Hematopoietic multipotent progenitor cell treated with erythropoietin and hydrocortisone succinate and interleukin-3 and kit ligand, for 6 days (in vitro differentiated cells): ENCODE results near the gene CAMK2D.

Source experiments
- DNase-seq: peaks from one replicate; pipeline ENCODE4 v3.0.0-alpha.2; 2015

The CAMK2D gene

GRCh38 chr4:113411496-113411938 is 350.0 kb downstream of the CAMK2D start:
- DNase-seq: no peak

DNA sequence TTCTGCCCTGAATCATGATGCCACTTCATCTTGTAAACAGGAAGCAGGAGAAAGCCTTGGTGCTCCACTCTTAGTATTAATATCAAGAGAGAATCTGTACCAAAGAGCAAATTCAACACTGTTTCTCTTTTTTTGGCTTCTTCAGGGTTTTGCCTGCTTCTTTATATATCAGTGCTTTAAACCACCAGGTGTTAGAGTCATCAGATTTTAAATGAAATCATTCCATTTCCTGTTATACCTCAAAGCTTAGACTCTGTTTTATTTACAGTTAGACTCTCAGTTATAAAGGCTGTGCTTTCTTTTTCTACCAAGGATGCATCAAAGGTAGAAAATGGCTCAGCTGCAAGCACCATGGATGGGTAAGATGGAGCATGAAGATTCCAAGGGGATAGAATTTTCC is 350.9 kb downstream of the CAMK2D start:
- DNase-seq: no peak

- DNase-seq: no peak
Observed at GRCh38 chr4:113409181-113409580, 352.4 kb downstream of the CAMK2D start.

GRCh38 chr4:113407409-113407808 is 354.1 kb downstream of the CAMK2D start:
- DNase-seq: no peak

GRCh38 chr4:113406723-113407016 is 354.9 kb downstream of the CAMK2D start:
- DNase-seq: no peak

- DNase-seq: no peak
Observed at GRCh38 chr4:113405874-113406722, 355.4 kb downstream of the CAMK2D start.

DNA sequence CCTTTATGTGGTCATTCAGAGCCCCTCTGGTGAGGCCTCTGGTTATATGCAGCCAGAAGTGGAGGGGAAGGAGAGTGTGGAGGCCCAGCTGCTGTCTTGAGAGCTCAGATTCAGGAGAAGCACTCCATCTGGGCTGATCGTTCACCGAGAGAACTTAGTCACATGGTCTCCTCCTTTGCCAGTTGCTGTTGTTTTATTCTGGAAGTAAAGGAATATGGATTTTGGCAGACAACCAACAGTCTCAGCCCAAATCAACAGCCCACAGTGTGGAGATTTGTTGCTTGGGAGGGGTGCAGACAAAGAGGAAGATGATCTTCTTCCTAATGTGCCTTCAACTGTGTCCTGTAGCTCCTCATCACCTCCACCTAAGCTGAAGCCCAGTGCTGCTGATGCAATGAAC is 356.7 kb downstream of the CAMK2D start:
- DNase-seq: no peak

DNA sequence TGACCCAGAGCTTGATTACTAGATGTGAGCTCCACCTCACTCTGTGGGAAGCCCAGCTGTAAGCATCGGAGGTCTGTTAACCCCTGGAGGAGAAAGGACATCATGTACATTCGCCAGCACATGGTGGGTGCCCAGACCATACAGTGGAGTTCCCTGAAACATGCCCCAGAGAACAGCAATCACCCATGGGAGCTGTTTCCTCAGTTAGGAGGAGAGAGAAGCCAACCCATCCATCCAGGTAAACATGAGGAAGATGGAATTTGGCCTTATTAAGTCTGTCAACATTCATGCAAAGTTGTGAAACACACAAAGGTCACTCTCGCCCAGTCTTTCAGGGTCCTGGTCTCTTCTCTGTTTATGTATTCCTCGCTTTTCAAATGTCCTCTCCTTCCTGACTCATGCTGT is 357.4 kb downstream of the CAMK2D start:
- DNase-seq: no peak
